GDM1 (cell line): ENCODE data around the gene SPAG6.

ENCODE experiments used
- DNase-seq: peaks from one replicate; lab custom pipeline; 2025; lab: John Stamatoyannopoulos, UW

SPAG6 gene

DNA sequence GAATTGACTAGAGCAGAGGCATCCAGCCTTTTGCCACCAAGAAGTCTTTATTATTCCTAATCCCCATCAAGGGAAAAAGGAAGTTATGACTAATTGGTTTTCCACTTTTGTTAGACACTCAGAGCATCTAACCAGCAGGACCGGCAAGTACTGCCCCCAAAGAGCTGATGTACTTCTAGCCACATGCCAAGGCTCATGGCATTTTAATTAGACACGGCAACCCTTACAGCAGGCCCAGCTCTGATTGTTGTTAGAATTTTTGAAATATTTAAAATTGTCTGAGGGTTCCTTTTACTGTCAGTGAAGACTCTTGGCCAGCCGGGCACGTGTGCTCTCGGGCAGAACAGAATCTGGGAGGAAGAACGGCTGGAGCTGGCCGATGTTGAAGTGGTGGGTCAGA is 114.8 kb downstream of the SPAG6 start:
- DNase-seq, result no peak

GRCh38 chr10:22460531-22461403 is 115.5 kb downstream of the SPAG6 start:
- no peak for DNase-seq

DNA sequence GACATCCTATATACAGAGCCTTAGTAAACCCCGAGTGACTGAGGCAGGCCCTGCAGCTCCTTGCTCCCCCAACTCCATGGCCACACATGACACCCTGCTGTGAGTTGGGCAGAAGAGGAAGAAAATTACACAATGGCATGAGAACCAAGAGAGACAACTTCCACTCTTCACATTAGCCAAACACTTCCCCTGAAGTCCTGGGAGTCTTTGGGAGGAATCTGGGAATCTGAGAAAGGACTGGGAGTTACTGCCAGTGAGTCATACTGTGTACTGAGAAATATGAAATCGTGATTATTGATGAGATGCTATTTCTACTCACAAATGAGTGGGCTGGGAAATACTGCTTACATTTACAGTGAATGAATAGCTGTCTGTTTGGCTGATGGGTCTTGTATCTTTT is 116.6 kb downstream of the SPAG6 start:
- no peak for DNase-seq

GRCh38 chr10:22463255-22463654 is 118.0 kb downstream of the SPAG6 start:
- DNase-seq, result no peak

GRCh38 chr10:22464966-22465629 is 119.8 kb downstream of the SPAG6 start:
- DNase-seq, result no peak

GRCh38 chr10:22466763-22467334 is 121.6 kb downstream of the SPAG6 start:
- no peak for DNase-seq
